Parathyroid adenoma (tissue), 2 donors: ENCODE measurements around the gene YWHAQ.

Experiments used
- H2AFZ ChIP-seq: fragments of 300-600 bp; sonication (generic); one replicate; pipeline ENCODE4 v1.7.0; 2017; ENCODE audit warnings: antibody characterized with exemption, mild to moderate bottlenecking
- H3K27ac ChIP-seq: fragments of 300-600 bp; sonication (generic); one replicate; pipeline ENCODE4 v1.7.0; 2017
- H3K27me3 ChIP-seq: fragments of 300-600 bp; sonication (generic); one replicate; pipeline ENCODE4 v1.7.0; 2017; ENCODE audit warnings: low read length; ENCODE audit not compliant: control insufficient read depth, insufficient read depth
- H3K36me3 ChIP-seq: fragments of 300-600 bp; sonication (generic); one replicate; pipeline ENCODE4 v1.7.0; 2017; ENCODE audit warnings: low read length; ENCODE audit not compliant: control insufficient read depth, insufficient read depth
- H3K4me1 ChIP-seq: fragments of 300-600 bp; sonication (generic); one replicate; pipeline ENCODE4 v1.7.0; 2017; ENCODE audit warnings: control low read depth
- H3K4me2 ChIP-seq: fragments of 300-600 bp; sonication (generic); one replicate; pipeline ENCODE4 v1.7.0; 2017; ENCODE audit warnings: low read length
- H3K4me3 ChIP-seq: fragments of 300-600 bp; sonication (generic); one replicate; pipeline ENCODE4 v1.7.0; 2017; ENCODE audit warnings: low read depth, low read length
- H3K79me2 ChIP-seq: fragments of 300-600 bp; sonication (generic); one replicate; pipeline ENCODE4 v1.7.0; 2017; ENCODE audit warnings: control low read depth
- H3K9ac ChIP-seq: fragments of 300-600 bp; sonication (generic); one replicate; pipeline ENCODE4 v1.7.0; 2017; ENCODE audit warnings: mild to moderate bottlenecking
- H3K9me3 ChIP-seq: fragments of 300-600 bp; sonication (generic); one replicate; pipeline ENCODE4 v1.7.0; 2017; ENCODE audit warnings: low read length; ENCODE audit not compliant: control insufficient read depth
- CTCF ChIP-seq: fragments of 300-600 bp; sonication (generic); IDR thresholded peaks from one replicate; pipeline ENCODE4 v1.7.0; 2017; ENCODE audit warnings: antibody characterized with exemption, mild to moderate bottlenecking
- donor health status: primary hyperparathyroidism.

YWHAQ gene

GRCh38 chr2:9661261-9661660 lies 30.5 kb upstream of the YWHAQ start:
- no peak for TF ChIP-seq CTCF
- Histone ChIP-seq H3K27me3 (no peaks in the 10 kb centered on the region), H3K4me3 (no peak overlapping the region), H3K36me3 (no peaks in the 10 kb centered on the region), H3K4me2 (no peak overlapping the region), H3K27ac (no peak overlapping the region), H3K79me2 (no peaks in the 10 kb centered on the region), H3K4me1 (no peaks in the 10 kb centered on the region), H2AFZ (no peak overlapping the region), H3K9ac (no peak overlapping the region), H3K9me3 (no peaks in the 10 kb centered on the region)

- H3K36me3 ChIP-seq: no peaks in the 10 kb centered on the region
- no peaks in the 10 kb centered on the region for H3K9me3 ChIP-seq
- H3K27ac ChIP-seq: no peak overlapping the region
- H3K79me2 ChIP-seq: no peaks in the 10 kb centered on the region
- H3K9ac ChIP-seq: no peak overlapping the region
- no peak overlapping the region for H3K4me2 ChIP-seq
- no peak for TF ChIP-seq CTCF
- H2AFZ ChIP-seq: no peak overlapping the region
- no peaks in the 10 kb centered on the region for H3K4me1 ChIP-seq
- H3K27me3 ChIP-seq: no peaks in the 10 kb centered on the region
- no peak overlapping the region for H3K4me3 ChIP-seq
These were observed 30.0 kb upstream of the YWHAQ start for GRCh38 chr2:9660781-9661180.

- Histone ChIP-seq H3K36me3 (no peaks in the 10 kb centered on the region), H3K9ac (no peak overlapping the region), H3K4me1 (no peaks in the 10 kb centered on the region), H3K4me2 (no peak overlapping the region), H2AFZ (no peak overlapping the region), H3K79me2 (no peaks in the 10 kb centered on the region), H3K27ac (no peak overlapping the region), H3K27me3 (no peaks in the 10 kb centered on the region), H3K9me3 (no peaks in the 10 kb centered on the region), H3K4me3 (no peak overlapping the region)
- no peak for TF ChIP-seq CTCF
These were observed 29.4 kb upstream of the YWHAQ start for GRCh38 chr2:9660154-9660553.

GRCh38 chr2:9658972-9659371 lies 28.2 kb upstream of the YWHAQ start:
- Histone ChIP-seq H3K36me3 (no peaks in the 10 kb centered on the region), H3K27me3 (no peaks in the 10 kb centered on the region), H2AFZ (no peak overlapping the region), H3K4me3 (no peak overlapping the region), H3K4me2 (no peak overlapping the region), H3K79me2 (no peaks in the 10 kb centered on the region), H3K9me3 (no peaks in the 10 kb centered on the region), H3K4me1 (no peaks in the 10 kb centered on the region), H3K27ac (no peak overlapping the region), H3K9ac (no peak overlapping the region)
- TF ChIP-seq CTCF: no peak

GRCh38 chr2:9657731-9658130 lies 26.9 kb upstream of the YWHAQ start:
- Histone ChIP-seq H3K36me3 (no peaks in the 10 kb centered on the region), H3K9ac (no peak overlapping the region), H3K4me1 (no peaks in the 10 kb centered on the region), H3K27me3 (no peaks in the 10 kb centered on the region), H2AFZ (no peak overlapping the region), H3K9me3 (no peaks in the 10 kb centered on the region), H3K27ac (no peak overlapping the region), H3K79me2 (no peaks in the 10 kb centered on the region), H3K4me3 (no peak overlapping the region), H3K4me2 (no peak overlapping the region)
- no peak for TF ChIP-seq CTCF
